Karpas-422 (cell line): ENCODE measurements around the gene LPIN1. TPM values are rescaled to one million over a fixed set of nuclear protein-coding genes. Genes with fewer than 3 reads are reported as not detected.
A peak's percentile ranks its signal among the peaks of the same experiment; 100 is the strongest.

Experiments
- DNase-seq: peaks from one replicate; pipeline ENCODE4 v3.0.0-alpha.2; 2015
- H2AFZ ChIP-seq: fragments of 200-600 bp; sonication (generic); 2 replicates; pipeline ENCODE4 v1.6.1; 2014; ENCODE audit warnings: antibody characterized with exemption, low read length, mixed read lengths
- H3K27ac ChIP-seq: fragments of 200-600 bp; sonication (generic); 2 replicates; pipeline ENCODE4 v1.5.1; 2014; ENCODE audit warnings: mild to moderate bottlenecking, low read length, moderate library complexity
- H3K27me3 ChIP-seq: fragments of 200-600 bp; sonication (generic); 2 replicates; pipeline ENCODE4 v1.6.1; 2014; ENCODE audit warnings: low read length, mixed read lengths
- H3K36me3 ChIP-seq: fragments of 200-600 bp; sonication (generic); 2 replicates; pipeline ENCODE4 v1.6.1; 2014; ENCODE audit warnings: low read length, mixed read lengths; ENCODE audit not compliant: insufficient read depth
- H3K4me1 ChIP-seq: fragments of 200-600 bp; sonication (generic); 2 replicates; pipeline ENCODE4 v1.6.1; 2014; ENCODE audit warnings: mild to moderate bottlenecking, low read length, mixed read lengths
- H3K4me2 ChIP-seq: fragments of 200-600 bp; sonication (generic); 2 replicates; pipeline ENCODE4 v1.6.1; 2014; ENCODE audit warnings: low read length, low read depth, mild to moderate bottlenecking; ENCODE audit not compliant: poor library complexity, severe bottlenecking
- H3K4me3 ChIP-seq: fragments of 200-600 bp; sonication (generic); 2 replicates; pipeline ENCODE4 v1.5.1; 2014; ENCODE audit warnings: mild to moderate bottlenecking, antibody characterized with exemption, low read length, mixed read lengths
- H3K79me2 ChIP-seq: fragments of 200-600 bp; sonication (generic); 2 replicates; pipeline ENCODE4 v1.6.1; 2014; ENCODE audit warnings: mild to moderate bottlenecking, low read length, mixed read lengths
- H3K9ac ChIP-seq: fragments of 200-600 bp; sonication (generic); 2 replicates; pipeline ENCODE4 v1.6.0; 2014; ENCODE audit warnings: low read length
- H3K9me2 ChIP-seq: fragments of 200-600 bp; sonication (generic), shearing (Covaris generic); replicated peaks from 2 replicates; pipeline ENCODE4 v1.6.0; 2014; ENCODE audit warnings: mild to moderate bottlenecking, low read length, moderate library complexity; ENCODE audit not compliant: insufficient read depth
- H3K9me3 ChIP-seq: fragments of 300-700, 200-600 bp; sonication (generic); 2 replicates; pipeline ENCODE4 v1.6.1; 2014; ENCODE audit warnings: low read length, mixed read lengths
- H4K20me1 ChIP-seq: fragments of 200-600 bp; sonication (generic); 2 replicates; pipeline ENCODE4 v1.6.1; 2014; ENCODE audit warnings: mild to moderate bottlenecking, antibody characterized with exemption, low read length, low read depth; ENCODE audit not compliant: insufficient read depth
- total RNA-seq: library from RNA; depleted of rRNA; stranded (reverse); fragments of >200 nt; shearing (Covaris generic); gene quantifications from 2 replicates; pipeline ENCODE4 v1.2.3, GENCODE V29; 2014; ENCODE audit warnings: low replicate concordance

Gene LPIN1
- total RNA-seq, 1 experiment from 2014 or later: 4.9 TPM

GRCh38 chr2:11830708-11831301 is 84.4 kb downstream of the LPIN1 start:
- Histone ChIP-seq H3K36me3 (no peaks in the 10 kb centered on the region), H3K4me1 (peaks cover 82% of the 10 kb centered on the region), H3K79me2 (peaks cover 26% of the 10 kb centered on the region), H2AFZ (no peak overlapping the region), H3K4me2 (peak overlapping the region; percentile 92), H3K9me3 (no peaks in the 10 kb centered on the region), H3K4me3 (peak overlapping the region; percentile 61), H4K20me1 (no peaks in the 10 kb centered on the region), H3K27me3 (no peaks in the 10 kb centered on the region), H3K9ac (peak overlapping the region; percentile 87), H3K9me2 (no peaks in the 10 kb centered on the region), H3K27ac (peak overlapping the region; percentile 97)
- peak; percentile 60 for DNase-seq

DNA sequence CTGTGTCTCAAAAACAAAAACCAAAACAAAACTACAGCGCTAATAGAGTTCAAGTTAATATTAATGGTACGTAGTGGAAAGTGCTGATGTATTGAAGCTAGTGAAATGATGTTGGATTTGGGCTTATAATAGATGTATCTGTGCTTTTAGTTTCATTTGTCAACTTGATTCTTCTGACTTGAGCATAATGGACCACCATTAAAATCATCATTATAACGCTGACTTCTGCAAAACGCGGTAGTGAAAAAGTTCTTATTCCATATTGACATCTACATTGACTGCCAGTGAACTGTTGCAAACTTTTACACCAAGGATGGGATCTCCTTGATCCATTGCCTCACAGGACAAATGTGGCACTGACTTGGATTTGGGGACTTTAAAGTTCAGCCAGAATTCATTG is 85.0 kb downstream of the LPIN1 start:
- H3K79me2 ChIP-seq: peaks cover 32% of the 10 kb centered on the region
- DNase-seq: peak; percentile 60
- H3K9me2 ChIP-seq: no peaks in the 10 kb centered on the region
- H3K9ac ChIP-seq: peak overlapping the region; percentile 87
- peak overlapping the region; percentile 14; the same call in 1 of the 2 replicates for H3K4me3 ChIP-seq
- no peak overlapping the region for H2AFZ ChIP-seq
- peak overlapping the region; percentile 97 for H3K27ac ChIP-seq
- H3K27me3 ChIP-seq: no peaks in the 10 kb centered on the region
- no peaks in the 10 kb centered on the region for H3K9me3 ChIP-seq
- H3K4me1 ChIP-seq: peaks cover 88% of the 10 kb centered on the region
- no peaks in the 10 kb centered on the region for H3K36me3 ChIP-seq
- H3K4me2 ChIP-seq: peak overlapping the region; percentile 92
- H4K20me1 ChIP-seq: no peaks in the 10 kb centered on the region

- H3K36me3 ChIP-seq: no peaks in the 10 kb centered on the region
- H3K79me2 ChIP-seq: peaks cover 42% of the 10 kb centered on the region
- no peaks in the 10 kb centered on the region for H3K27me3 ChIP-seq
- H2AFZ ChIP-seq: no peak overlapping the region
- peak; percentile 96 for DNase-seq
- H3K27ac ChIP-seq: peak overlapping the region; percentile 97
- H3K4me3 ChIP-seq: peak overlapping the region; percentile 14; the same call in 1 of the 2 replicates
- H3K9ac ChIP-seq: peak overlapping the region; percentile 87
- H3K4me1 ChIP-seq: peaks cover 86% of the 10 kb centered on the region
- H3K9me3 ChIP-seq: no peaks in the 10 kb centered on the region
- H3K4me2 ChIP-seq: peak overlapping the region; percentile 92
- no peaks in the 10 kb centered on the region for H4K20me1 ChIP-seq
- no peaks in the 10 kb centered on the region for H3K9me2 ChIP-seq
Observed at GRCh38 chr2:11832531-11832930, 86.1 kb downstream of the LPIN1 start.

DNA sequence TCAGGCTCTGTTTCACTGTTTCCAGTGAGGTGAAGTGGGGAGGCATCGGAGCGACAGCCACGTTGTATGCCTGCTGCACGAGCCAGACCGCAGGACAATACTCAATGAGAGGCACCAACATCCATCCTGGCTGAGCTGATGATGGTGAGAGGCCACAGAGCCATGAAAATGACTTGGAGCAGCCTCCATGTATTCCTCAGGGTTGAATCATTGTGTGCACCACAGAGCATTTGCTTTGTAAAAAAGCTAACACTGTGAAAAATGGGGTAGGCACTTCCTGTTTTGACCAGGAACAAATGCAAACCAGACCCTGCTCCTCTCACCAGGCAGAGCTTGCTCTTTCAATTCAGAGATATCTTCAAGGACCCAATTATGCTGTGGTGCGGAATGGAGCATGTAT is 87.2 kb downstream of the LPIN1 start:
- Histone ChIP-seq H3K27ac (peak overlapping the region; percentile 97), H3K4me1 (peaks cover 86% of the 10 kb centered on the region), H3K79me2 (peaks cover 46% of the 10 kb centered on the region), H3K27me3 (no peaks in the 10 kb centered on the region), H3K9me3 (no peaks in the 10 kb centered on the region), H3K36me3 (no peaks in the 10 kb centered on the region), H3K9ac (peak overlapping the region; percentile 87), H2AFZ (no peak overlapping the region), H3K4me3 (peak overlapping the region; percentile 67), H3K4me2 (peak overlapping the region; percentile 92), H3K9me2 (no peaks in the 10 kb centered on the region), H4K20me1 (no peaks in the 10 kb centered on the region)
- peak; percentile 85 for DNase-seq

DNA sequence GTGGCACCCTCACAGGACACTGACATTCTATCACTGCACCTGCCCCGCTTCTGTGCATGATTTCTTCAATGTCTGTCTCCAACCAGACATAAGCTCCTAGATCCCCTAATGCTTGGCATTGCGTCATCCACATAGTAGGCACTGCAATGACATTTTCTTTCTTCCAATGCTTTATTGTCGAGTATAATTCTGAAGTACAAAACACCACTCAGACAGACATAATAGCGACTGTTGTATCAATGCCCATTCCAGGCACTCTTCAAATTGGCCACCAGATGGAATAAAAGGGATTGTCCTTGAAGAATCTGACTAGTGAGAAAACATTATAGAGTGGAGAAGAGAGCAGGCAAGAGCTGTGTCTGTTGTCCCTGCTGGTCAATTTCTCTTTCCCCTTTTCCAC is 89.0 kb downstream of the LPIN1 start:
- Histone ChIP-seq H3K9me3 (no peaks in the 10 kb centered on the region), H3K4me3 (peak overlapping the region; percentile 67), H3K4me1 (peaks cover 79% of the 10 kb centered on the region), H3K79me2 (peaks cover 55% of the 10 kb centered on the region), H3K4me2 (peak overlapping the region; percentile 92), H3K36me3 (no peaks in the 10 kb centered on the region), H3K9me2 (no peaks in the 10 kb centered on the region), H4K20me1 (no peaks in the 10 kb centered on the region), H3K9ac (peak overlapping the region; percentile 87), H3K27me3 (no peaks in the 10 kb centered on the region), H3K27ac (peak overlapping the region; percentile 97), H2AFZ (no peak overlapping the region)
- peak; percentile 54 for DNase-seq

DNA sequence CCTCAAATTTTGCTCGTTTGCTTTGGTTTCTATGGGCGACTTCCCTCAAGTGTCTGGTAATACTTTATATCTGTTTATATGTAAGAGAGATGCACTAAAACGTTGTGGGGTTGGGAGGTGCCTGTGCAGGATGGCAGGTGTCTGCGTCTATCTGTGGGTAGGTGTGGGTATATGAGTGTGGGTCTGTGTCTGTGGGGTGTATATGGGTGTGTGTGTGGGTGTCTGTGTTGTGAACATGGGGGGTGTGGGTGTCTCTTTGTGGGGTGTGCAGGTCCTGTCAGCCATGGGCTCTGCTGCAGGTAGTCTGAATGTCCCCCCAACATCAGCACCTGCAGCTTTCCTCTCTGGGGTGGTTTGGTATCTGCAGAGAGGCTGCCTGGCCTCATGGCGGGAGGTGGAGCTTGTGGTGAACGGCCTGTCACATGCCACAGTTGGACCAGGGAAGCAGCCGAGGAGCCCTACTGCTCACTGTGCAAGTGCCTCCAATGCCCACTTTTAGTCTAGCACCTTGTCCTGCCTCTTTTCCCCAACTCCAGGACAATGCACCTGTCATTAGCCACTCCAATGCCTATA is 90.3 kb downstream of the LPIN1 start:
- Histone ChIP-seq H3K4me1 (peaks cover 70% of the 10 kb centered on the region), H3K9me3 (no peaks in the 10 kb centered on the region), H3K27ac (peak overlapping the region; percentile 97), H3K4me3 (peak overlapping the region; percentile 22; the same call in 1 of the 2 replicates), H3K9ac (peak overlapping the region; percentile 27), H3K36me3 (no peaks in the 10 kb centered on the region), H3K27me3 (no peaks in the 10 kb centered on the region), H3K9me2 (no peaks in the 10 kb centered on the region), H4K20me1 (no peaks in the 10 kb centered on the region), H3K4me2 (peak overlapping the region; percentile 92), H3K79me2 (peaks cover 67% of the 10 kb centered on the region), H2AFZ (no peak overlapping the region)
- DNase-seq: peak; percentile 68

DNA sequence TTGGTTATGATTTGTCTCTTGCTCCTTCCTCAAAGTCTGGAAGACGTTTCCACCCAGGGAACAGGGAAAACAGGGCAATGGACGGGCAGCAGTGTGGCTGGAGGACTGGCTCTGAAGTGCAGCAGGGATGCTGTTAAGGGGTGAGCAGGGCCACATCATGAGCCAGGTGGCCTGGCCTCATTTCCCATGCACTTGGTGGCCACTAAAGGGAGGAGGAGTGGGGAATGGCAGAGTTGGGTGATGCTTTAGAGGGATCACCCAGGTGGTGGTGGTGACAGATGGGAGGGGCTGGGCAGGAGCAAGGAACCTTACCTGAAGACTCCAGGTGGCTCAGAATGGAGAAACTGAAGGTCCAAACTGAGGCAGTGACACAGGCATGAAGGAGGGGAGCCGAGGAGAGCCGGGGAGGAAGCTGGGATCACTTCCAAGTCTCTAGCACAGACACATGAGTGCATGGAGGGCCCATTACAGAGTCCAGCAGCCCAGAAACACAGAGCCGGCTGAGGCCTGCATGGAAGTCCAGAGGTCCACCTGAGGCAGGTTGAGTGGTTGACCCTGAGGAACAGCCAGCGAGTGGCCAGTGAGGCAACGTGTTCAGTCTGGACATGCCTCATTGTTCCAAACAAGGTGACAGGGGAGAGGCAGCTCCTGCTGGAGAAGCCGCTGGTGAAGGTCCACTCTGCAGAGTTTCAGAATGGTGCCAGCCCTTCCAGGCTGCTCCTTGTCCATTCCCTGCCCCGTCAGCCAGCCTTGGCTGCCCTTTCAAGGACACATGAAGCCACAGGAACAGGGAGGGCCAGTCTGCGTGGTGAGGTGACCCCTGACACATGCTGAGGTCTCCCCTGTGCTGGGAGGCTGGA is 91.7 kb downstream of the LPIN1 start:
- no peaks in the 10 kb centered on the region for H3K9me3 ChIP-seq
- H3K27ac ChIP-seq: 0 out of 2 replicates have a peak overlapping the region, but pooled peaks have one; percentile 28
- DNase-seq: no peak
- peaks cover 65% of the 10 kb centered on the region for H3K4me1 ChIP-seq
- H3K27me3 ChIP-seq: no peaks in the 10 kb centered on the region
- no peaks in the 10 kb centered on the region for H3K9me2 ChIP-seq
- H3K9ac ChIP-seq: no peak overlapping the region
- H4K20me1 ChIP-seq: no peaks in the 10 kb centered on the region
- H3K79me2 ChIP-seq: peaks cover 80% of the 10 kb centered on the region
- H3K4me3 ChIP-seq: no peak overlapping the region
- no peak overlapping the region for H3K4me2 ChIP-seq
- H3K36me3 ChIP-seq: peaks cover 2% of the 10 kb centered on the region; the same call in 1 of the 2 replicates
- H2AFZ ChIP-seq: no peak overlapping the region

DNA sequence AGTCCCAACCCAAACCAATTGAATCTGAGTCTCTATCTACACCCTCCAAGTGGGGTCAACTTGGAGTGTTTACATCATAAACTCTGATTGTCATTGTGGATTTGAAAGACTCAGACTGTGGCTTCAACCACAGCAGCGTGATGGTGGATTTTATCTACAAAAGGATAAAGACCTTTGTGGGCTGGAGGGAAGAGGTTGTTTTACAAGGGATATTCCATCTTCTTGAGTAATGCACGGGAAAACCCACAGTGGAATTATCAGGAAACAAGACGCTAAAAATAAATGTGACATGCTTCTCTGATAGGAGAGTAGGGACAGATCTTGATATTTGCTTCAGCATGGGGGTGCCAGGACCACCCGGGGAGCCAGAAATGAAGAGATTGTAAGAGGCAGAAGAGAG is 93.5 kb downstream of the LPIN1 start:
- no peak for DNase-seq
- Histone ChIP-seq H2AFZ (no peak overlapping the region), H3K27me3 (no peaks in the 10 kb centered on the region), H4K20me1 (no peaks in the 10 kb centered on the region), H3K27ac (no peak overlapping the region), H3K4me2 (no peak overlapping the region), H3K4me3 (no peak overlapping the region), H3K9ac (no peak overlapping the region), H3K79me2 (peaks cover 71% of the 10 kb centered on the region), H3K4me1 (peaks cover 47% of the 10 kb centered on the region), H3K9me3 (no peaks in the 10 kb centered on the region), H3K9me2 (no peaks in the 10 kb centered on the region), H3K36me3 (peaks cover 6% of the 10 kb centered on the region; the same call in 1 of the 2 replicates)
